Measurements from ENCODE around the gene ACACB.

The ACACB gene

DNA sequence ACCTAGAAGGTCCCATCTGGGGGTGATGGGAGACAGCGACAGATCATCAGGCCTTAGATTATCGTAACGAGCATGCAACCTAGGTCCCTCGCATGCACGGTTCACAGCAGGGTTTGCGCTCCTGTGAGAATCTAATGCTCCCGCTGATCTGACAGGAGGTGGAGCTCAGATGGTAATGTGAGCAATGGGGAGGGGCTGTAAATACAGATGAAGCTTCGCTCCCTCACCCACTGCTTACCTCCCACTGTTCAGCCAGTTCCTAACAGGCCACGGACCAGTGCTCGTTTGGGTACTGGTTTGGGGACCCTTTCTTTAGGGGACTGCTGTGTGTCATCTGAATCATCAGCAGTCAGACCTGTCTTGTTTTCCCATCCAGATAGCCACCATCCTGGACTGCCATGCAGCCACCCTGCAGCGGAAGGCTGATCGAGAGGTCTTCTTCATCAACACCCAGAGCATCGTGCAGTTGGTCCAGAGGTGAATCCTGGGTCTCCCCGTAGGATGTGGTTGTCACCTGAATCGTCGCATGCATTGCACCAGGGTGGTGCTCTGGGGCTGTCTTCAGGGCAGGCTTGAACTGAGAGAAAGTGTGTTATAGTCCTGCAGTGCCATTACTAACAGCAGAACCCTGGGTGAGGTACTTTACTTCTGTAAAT, 96.2 kb downstream of the ACACB start:
- no peak for DNase-seq (ENCODE audit: low read depth in 2 of 3, low spot score in 2 of 3)

DNA sequence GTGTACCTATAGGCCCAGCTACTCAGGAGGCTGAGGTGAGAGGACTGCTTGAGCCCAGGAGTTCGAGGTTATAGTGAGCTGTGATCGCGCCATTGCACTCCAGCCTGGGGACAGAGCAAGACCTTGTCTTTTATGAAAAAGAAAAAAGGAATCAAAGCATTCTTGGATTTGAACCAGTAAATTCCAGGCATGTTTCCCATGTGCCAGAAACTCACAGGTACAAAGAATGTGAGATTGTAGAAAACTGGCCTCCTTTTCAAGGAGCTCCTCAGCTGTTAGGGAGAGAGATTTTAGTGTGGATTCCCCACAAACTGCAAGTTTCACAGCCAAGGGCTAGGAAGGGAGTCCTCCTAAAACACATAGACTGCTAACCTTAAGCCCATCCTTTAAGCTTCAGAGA, 97.7 kb downstream of the ACACB start:
- DNase-seq (ENCODE audit: low read depth in 2 of 3, low spot score in 2 of 3), result no peak

DNA sequence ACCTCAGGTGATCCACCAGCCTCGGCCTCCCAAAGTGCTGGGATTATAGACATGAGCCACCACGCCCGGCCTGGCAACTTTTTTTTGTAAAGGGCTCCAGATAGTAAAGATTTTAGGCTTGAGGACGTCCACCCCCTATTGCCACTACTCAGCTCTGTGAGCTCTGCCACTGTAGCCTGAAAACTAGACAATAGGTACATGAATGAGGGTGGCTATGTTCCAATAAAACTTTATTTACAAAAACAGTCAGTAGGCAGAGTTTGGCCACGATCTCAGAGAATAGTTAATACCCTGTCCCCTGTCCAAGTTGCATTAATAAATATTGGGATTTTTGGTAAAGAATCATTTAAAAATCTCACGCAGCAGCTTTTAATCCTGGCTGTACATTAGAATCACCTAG, 102.6 kb downstream of the ACACB start:
- DNase-seq (ENCODE audit: low read depth in 2 of 3, low spot score in 2 of 3), result no peak

DNA sequence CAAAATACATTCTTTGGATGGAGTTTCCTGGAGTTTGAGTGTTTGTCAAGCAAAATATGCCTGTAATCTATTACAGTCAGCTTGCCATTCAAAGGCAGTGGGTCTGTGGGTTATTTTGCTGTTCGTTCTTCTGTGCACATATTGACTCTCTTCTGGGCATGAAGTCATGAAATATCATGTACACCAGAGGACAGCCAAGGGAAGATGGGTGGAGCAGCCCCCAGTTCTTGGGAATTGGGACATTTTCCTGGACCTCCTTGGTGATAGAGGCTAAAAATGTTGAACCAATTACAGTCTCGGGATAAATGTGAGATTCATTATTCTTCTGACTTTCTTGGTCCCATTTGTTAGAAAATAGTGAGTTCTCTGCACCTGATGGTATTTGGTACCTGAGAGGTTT, 103.6 kb downstream of the ACACB start:
- DNase-seq (ENCODE audit: low read depth in 2 of 3, low spot score in 2 of 3), result no peak

DNA sequence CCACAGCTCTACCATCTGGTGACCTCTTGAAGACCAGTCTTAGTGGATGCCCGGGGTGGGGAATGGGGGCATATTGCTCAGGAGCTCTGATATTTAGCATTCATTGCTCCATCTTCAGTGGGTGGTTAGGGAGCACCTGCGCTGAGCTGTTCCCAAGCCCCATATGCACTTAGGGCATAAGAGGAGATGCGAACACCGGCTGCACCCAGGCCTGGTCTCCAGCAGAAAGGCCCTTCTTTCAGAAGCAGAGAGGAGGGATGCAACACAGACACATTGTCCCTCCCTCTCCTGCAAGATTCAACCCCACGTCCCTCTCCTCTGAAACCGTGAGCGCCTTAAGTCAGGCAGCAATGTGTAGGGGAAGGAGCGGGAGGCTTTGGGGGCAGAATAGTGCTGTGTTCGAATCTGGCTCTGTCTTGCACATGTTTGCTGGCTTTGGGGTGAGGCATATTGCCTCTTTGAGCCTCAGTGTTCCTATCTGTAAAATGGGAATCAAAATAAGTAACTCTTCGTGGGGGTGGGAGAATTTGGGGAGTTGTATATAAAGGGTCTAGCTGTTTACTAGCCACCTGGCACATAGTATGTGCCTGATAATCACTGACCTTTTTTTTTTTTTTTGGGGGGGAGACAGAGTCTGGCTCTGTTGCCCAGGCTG, 105.0 kb downstream of the ACACB start:
- no peak for DNase-seq (ENCODE audit: low read depth in 2 of 3, low spot score in 2 of 3)

DNA sequence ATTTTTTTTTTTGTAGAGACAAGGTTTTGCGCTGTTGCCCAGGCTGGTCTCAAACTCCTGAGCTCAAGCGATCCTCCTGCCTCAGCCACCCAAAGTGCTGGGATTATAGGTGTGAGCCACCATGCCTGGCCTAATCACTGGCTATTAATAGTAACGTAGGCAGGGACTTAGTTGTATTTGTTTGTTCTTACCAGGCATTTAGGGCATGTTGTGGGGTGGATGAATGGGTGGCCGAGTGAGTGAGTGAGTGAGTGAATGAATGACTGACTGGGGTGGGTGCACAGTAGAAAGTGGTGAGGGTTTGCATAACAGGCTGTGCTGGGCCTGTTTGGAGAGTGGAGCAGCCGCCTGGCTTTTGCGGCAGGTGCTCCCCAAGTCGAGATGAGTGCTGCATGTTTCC, 105.7 kb downstream of the ACACB start:
- no peak for DNase-seq (ENCODE audit: low read depth in 2 of 3, low spot score in 2 of 3)

DNA sequence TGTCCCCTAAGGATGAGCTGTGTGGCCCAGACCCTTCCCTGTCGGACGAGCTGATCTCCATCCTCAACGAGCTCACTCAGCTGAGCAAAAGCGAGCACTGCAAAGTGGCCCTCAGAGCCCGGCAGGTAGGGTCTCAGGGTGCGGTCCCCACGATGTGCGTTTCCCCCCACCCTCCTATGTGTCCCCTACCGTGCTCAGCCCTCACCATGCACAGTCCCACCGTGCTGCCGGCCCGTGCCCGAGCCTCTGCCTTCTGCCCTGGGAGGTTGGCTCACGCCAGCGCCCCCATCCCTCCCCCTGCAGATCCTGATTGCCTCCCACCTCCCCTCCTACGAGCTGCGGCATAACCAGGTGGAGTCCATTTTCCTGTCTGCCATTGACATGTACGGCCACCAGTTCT, 106.1 kb downstream of the ACACB start:
- no peak for DNase-seq (ENCODE audit: low read depth in 2 of 3, low spot score in 2 of 3)

DNA sequence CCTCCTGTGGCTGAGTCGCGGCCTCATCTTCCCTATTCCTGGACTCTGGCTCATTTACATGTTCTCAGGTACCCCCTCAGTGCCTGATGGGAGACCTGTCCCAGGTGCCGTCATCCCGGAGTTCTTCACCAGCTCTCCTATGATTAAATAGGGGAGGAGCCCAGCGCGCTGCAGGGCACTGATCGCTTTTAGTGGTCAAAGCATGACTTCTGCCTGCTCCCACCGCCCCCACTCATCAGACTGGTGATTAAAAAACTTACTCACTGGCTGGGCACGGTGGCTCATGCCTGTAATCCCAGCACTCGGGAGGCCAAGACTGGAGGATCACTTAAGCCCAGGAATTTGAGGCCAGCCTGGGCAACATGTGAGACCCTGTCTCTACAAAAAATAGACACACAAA, 106.8 kb downstream of the ACACB start:
- DNase-seq (ENCODE audit: low read depth in 2 of 3, low spot score in 2 of 3), result no peak

DNA sequence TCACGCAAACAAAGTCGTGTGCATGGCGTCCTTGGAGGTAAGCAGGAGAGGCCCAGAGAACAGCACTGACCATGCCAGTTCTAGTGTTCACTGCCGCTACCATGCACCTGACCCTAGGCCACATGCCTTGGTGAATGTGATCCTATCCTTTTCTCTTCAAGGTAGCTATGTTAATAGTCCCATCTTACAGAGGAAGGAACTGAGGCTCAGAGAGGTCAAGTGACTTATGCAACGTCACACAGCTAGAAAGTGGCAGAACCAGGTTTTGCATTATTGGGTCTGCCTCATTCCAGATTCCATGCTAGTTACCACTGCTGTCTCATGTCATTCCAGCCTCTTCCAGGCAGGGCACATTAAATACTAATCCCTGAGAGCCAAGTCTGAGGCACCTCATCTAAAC, 107.5 kb downstream of the ACACB start:
- DNase-seq (ENCODE audit: low read depth in 2 of 3, low spot score in 2 of 3), result no peak

DNA sequence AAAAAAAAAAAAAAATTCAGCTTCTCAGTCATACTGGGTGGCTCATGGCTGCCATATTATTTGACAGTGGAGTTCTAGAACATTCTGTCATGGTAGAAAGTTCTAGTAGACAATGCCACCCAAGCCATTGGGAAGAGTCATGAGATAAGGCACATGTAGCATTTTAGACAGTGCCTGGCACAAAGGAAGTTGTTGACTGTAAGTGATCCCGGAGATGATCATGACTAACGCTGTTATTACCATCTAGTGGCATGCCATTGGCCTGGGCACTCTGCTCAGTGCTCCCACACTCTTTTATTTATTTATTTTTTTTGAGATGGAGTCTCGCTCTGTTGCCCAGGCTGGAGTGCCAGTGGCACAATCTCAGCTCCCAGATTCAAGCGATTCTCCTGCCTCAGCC, 112.3 kb downstream of the ACACB start:
- DNase-seq (ENCODE audit: low read depth in 2 of 3, low spot score in 2 of 3), result no peak

DNA sequence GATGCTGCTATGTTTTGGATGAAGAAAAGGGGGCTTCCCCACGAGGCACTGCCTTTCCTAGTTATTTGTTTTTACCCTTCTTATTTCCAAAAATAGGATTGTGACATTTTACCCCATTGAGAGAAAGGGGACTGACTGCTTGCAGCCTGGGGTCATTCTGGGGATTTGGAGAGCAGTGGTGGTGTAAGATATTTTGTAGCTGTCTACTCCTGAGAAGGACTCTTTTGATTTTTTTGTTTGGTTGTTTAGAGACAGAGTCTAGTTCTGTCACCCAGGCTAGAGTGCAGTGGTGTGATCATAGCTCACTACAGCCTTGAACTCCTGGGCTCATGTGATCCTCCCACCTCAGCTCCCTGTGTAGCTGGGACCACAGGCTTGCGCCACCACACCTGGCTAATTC, 113.8 kb downstream of the ACACB start:
- no peak for DNase-seq (ENCODE audit: low read depth in 2 of 3, low spot score in 2 of 3)

DNA sequence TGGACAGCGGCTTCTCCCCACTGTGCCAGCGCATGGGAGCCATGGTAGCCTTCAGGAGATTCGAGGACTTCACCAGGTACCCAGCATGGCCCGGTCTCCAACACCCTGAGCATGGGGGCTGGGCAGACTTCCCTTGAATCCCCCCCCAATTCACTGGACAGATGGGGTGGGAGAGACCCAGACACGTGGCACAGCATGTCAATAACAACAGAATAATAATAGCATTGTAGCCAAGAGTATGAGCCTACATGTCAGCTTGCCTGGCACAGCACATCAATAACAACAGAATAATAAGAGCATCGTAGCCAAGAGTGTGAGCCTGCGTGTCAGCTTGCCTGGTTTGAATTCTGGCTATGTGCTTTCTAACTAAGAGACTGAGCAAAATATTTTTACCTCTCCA, 116.3 kb downstream of the ACACB start:
- DNase-seq (ENCODE audit: low read depth in 2 of 3, low spot score in 2 of 3), result no peak

DNA sequence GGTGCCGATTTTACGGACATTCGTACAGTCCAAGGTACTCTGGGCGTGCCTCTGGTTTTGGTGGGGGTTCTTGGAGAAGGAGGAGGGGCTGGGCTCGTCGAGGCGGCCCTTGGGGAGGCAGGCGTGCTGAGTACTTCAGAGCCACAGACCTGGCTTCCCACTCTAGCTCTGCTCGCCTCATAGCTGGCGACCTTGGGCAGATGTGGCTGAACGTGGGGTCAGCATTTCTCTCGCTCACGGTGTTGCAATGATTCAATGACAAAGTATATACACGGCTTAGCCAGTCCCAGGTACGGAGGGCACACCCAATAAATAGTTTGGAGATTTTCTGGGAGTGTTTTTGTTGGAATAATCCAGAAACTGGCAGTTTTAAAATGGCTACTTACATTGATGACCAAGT, 117.6 kb downstream of the ACACB start:
- DNase-seq (ENCODE audit: low read depth in 2 of 3, low spot score in 2 of 3), result no peak

DNA sequence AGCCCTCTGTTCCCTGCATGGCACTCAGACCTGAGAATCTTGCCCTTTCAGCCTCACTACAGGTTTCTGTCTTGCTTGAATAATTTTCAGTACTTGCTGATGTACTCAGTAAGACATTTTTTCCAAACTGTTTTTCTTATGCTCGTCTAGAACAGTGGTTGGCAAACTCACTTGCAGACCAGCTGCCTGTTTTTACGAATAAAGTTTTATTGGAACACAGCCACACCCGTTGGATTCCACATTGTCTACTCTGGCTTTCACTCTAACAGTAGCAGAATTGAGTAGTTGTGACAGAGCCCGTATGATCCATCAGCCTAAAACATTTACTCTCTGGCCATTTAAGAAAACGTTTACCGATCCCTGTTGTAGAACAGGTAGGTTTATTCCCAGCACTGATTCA, 119.9 kb downstream of the ACACB start:
- no peak for DNase-seq (ENCODE audit: low read depth in 2 of 3, low spot score in 2 of 3)

DNA sequence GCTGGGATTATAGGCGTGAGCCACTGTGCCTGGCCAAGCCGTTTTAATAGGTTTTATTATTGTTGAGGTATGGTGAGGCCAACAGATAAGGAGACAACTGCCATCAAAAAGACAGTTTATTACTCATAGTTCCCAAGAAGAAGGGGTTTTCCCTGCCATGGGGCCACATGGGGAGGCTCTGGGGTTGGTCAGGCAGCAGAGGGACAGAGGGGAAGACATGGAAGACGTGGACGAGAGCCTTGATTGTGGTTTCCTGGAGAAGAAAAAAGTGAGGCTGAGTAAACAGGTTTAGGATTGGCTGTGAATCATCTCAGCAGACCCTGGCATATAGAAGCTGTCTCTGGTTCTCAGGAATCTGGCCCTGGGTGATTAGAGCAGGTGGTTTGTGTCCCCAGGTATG, 122.8 kb downstream of the ACACB start:
- DNase-seq (ENCODE audit: low read depth in 2 of 3, low spot score in 2 of 3), result no peak

DNA sequence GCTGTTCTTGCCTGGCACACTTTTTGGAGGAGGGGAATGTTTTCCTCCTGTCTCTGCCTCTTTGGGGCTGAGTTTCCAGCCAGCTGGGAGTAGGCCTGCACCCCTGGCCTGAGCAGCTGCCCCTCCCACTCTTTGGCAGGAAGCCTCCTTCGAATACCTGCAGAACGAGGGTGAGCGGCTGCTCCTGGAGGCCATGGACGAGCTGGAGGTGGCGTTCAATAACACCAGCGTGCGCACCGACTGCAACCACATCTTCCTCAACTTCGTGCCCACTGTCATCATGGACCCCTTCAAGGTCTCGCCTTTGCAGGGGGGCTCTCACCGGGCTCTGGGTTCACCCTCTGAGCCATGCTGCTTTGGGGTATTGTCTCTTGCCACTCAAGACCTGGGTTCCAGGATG, 123.3 kb downstream of the ACACB start:
- DNase-seq (ENCODE audit: low read depth in 2 of 3, low spot score in 2 of 3), result no peak

DNA sequence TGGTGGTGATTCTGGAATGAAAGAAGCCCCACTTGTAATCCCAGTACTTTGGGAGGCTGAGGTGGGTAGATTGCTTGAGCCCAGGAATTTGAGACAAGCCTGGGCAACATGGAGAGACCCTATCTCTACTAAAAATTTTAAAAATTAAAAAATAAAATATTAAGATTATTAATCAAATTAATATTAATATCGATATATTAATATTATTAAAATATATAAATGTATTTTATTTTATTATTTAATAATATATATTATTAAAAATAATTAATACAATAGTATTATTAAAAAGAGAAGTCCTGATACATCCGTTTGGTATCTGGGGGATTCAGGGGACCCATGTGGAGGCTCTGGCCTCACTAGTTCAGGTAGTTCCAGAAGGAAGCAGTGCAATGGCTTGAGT, 124.0 kb downstream of the ACACB start:
- no peak for DNase-seq (ENCODE audit: low read depth in 2 of 3, low spot score in 2 of 3)

DNA sequence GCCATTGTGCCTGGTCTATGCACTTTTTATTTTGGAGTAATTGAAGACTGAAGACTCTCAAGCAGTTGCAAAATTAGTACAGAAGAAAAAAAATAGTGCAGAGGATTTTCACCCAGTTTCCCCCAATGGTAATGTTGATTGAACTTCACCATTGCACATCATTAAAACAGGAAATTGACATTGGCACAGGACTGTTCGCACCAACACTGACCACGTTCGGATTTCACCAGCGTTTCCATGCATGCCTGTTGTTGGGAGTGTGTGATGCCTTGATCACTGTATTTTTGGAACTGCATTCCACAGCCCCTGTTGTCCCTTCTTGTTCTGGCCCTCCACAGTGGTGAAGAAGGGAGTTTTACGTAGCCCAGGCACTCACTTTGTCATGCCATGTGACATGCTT, 125.5 kb downstream of the ACACB start:
- no peak for DNase-seq (ENCODE audit: low read depth in 2 of 3, low spot score in 2 of 3)

DNA sequence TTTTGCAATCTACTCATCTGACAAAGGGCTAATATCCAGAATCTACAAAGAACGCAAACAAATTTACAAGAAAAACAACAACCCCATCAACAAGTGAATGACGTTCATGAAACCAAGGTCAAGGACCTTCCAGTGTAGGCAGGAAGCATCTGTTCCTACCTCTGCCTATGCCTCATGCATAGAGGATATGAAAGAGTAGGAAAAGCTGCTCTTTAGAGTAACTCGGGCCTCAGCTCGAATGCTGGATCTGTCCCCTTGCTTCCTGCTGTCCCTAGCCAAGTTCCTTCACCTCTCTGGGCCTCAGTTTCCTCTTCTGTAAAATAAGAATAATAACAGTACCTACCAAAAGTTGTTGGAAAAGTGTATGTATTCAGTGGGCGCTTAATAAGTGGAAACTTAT, 127.7 kb downstream of the ACACB start:
- no peak for DNase-seq (ENCODE audit: low read depth in 2 of 3, low spot score in 2 of 3)

DNA sequence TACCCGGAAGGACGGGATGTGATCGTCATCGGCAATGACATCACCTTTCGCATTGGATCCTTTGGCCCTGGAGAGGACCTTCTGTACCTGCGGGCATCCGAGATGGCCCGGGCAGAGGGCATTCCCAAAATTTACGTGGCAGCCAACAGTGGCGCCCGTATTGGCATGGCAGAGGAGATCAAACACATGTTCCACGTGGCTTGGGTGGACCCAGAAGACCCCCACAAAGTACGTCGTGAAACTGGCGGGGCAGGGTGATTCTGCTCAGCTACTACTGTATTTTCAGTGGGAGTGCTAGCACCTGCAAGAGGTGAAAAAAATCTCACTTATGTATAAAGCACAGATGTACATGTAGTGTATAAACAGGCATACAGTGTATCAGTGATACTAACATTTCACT, 129.8 kb downstream of the ACACB start:
- no peak for DNase-seq (ENCODE audit: low read depth in 2 of 3, low spot score in 2 of 3)

DNA sequence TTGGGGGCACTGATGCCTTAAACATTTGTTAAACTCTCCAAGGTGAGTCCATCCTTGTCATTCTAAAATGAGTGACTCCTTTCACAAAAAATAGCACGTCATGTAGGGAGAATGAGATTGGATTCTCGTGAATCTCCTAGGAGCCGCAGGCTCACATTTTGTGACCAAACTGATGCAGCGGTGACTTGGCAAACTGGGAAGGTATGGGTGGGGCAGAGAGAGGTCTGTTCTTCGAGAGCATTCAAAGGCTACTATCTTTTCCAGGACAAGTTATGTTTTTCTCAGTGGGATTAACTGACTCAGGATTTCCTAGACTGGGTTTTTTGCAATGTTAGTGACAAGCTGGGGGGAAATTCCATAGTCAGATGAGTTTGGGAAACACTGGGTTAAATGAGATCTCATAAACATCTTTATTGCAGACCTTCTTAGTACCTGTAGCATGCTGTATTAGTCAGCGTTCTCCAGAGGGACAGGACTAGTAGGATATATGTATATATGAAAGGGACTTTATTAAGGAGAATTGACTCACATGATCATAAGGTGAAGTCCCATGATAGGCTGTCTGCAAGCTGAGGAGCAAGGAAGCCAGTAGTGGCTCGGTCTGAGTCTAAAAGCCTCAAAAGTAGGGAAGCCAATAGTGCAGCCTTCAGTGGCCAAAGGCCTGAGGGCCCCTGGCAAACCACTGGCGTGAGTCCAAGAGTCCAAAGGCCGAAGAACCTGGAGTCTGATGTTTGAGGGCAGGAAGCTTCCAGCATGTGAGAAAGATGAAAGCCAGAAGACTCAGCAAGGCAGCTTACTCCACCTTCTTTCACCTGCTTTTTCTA, 131.7 kb downstream of the ACACB start:
- DNase-seq (ENCODE audit: low read depth in 2 of 3, low spot score in 2 of 3), result no peak

DNA sequence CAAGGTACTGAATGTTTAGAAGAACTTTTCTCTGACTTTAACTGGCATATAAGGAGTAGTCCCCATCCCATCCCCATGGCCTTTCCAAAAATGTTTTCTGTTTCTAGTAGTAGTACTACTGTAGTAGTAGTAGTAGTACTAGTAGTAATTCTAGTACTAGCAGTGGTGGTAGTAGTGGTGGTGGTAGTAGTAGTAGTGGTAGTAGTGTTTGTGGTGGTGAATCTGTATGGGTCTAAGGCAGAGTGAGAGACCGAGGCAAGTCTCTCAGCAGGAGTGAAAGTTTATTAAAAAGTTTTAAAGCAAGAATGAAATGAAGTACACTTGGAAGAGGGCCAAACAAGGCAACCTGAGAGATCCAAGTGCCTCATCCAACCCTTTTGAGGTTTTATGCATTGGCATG, 134.1 kb downstream of the ACACB start:
- no peak for DNase-seq (ENCODE audit: low read depth in 2 of 3, low spot score in 2 of 3)

DNA sequence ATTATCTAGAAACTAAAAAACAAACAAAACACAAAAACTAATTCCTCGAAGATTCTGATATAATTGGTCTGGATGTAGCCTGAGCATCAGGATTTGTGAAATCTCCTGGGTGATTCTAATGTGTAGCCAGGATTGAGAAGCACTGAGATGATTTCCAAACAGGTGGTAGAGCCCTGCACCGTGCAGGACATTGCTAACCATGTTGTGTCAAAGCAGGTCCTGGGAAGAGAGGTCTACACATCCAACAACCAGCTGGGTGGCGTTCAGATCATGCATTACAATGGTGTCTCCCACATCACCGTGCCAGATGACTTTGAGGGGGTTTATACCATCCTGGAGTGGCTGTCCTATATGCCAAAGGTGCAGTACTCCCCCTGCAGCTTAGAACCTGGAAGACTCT, 136.4 kb downstream of the ACACB start:
- DNase-seq (ENCODE audit: low read depth in 2 of 3, low spot score in 2 of 3), result no peak
